Kidney glomerular epithelial cell (primary cell): ENCODE results near the gene RNASEL.
A peak's percentile ranks its signal among the peaks of the same experiment; 100 is the strongest.

Experiments used
- DNase-seq: peaks from one replicate; lab custom pipeline; 2025; lab: John Stamatoyannopoulos, UW

Gene RNASEL

GRCh38 chr1:182600036-182600713, 11.1 kb upstream of the RNASEL start:
- DNase-seq, result no peak

- no peak for DNase-seq
Observed at GRCh38 chr1:182599339-182599738, 10.3 kb upstream of the RNASEL start.

- no peak for DNase-seq
Observed at GRCh38 chr1:182598296-182598695, 9.2 kb upstream of the RNASEL start.

GRCh38 chr1:182596934-182597333, 7.9 kb upstream of the RNASEL start:
- DNase-seq, result no peak

- DNase-seq, result peak; percentile 65
Observed at GRCh38 chr1:182595641-182596240, 6.7 kb upstream of the RNASEL start.

GRCh38 chr1:182589931-182590330, 875 bp upstream of the RNASEL start:
- no peak for DNase-seq

- no peak for DNase-seq
Observed at GRCh38 chr1:182589520-182589919, 464 bp upstream of the RNASEL start.

- DNase-seq, result no peak
Observed at GRCh38 chr1:182587666-182588499, 1.2 kb downstream of the RNASEL start.

GRCh38 chr1:182587093-182587492, 2.0 kb downstream of the RNASEL start:
- DNase-seq, result no peak

- no peak for DNase-seq
Observed at GRCh38 chr1:182586380-182586779, 2.7 kb downstream of the RNASEL start.

GRCh38 chr1:182584746-182585145, 4.3 kb downstream of the RNASEL start:
- no peak for DNase-seq

- DNase-seq, result no peak
Observed at GRCh38 chr1:182580736-182581135, 8.3 kb downstream of the RNASEL start.

GRCh38 chr1:182575540-182576149, 13.4 kb downstream of the RNASEL start:
- peak; percentile 78 for DNase-seq

- DNase-seq, result no peak
Observed at GRCh38 chr1:182574156-182574555, 14.9 kb downstream of the RNASEL start.

GRCh38 chr1:182570611-182570970, 18.5 kb downstream of the RNASEL start:
- no peak for DNase-seq

GRCh38 chr1:182569939-182570610, 19.0 kb downstream of the RNASEL start:
- DNase-seq, result no peak

- no peak for DNase-seq
Observed at GRCh38 chr1:182568647-182569284, 20.3 kb downstream of the RNASEL start.

GRCh38 chr1:182567629-182568028, 21.4 kb downstream of the RNASEL start:
- no peak for DNase-seq

- DNase-seq, result no peak
Observed at GRCh38 chr1:182565537-182565936, 23.5 kb downstream of the RNASEL start.

GRCh38 chr1:182564406-182565004, 24.6 kb downstream of the RNASEL start:
- no peak for DNase-seq

- DNase-seq, result no peak
Observed at GRCh38 chr1:182563095-182563494, 26.0 kb downstream of the RNASEL start.
